SKM-1 treated with dmso at 0.1 percent for 144 hours (cell line): ENCODE data around the gene LRMDA.
"Not testable (repeated sequence)": the region's sequence is repeated elsewhere in the genome, so short reads cannot be mapped to it uniquely, and the experiment has no call there.

ENCODE experiments used
- DNase-seq: peaks from one replicate; lab custom pipeline; 2025; ENCODE audit not compliant: unreplicated experiment; lab: John Stamatoyannopoulos, UW

Gene LRMDA

DNA sequence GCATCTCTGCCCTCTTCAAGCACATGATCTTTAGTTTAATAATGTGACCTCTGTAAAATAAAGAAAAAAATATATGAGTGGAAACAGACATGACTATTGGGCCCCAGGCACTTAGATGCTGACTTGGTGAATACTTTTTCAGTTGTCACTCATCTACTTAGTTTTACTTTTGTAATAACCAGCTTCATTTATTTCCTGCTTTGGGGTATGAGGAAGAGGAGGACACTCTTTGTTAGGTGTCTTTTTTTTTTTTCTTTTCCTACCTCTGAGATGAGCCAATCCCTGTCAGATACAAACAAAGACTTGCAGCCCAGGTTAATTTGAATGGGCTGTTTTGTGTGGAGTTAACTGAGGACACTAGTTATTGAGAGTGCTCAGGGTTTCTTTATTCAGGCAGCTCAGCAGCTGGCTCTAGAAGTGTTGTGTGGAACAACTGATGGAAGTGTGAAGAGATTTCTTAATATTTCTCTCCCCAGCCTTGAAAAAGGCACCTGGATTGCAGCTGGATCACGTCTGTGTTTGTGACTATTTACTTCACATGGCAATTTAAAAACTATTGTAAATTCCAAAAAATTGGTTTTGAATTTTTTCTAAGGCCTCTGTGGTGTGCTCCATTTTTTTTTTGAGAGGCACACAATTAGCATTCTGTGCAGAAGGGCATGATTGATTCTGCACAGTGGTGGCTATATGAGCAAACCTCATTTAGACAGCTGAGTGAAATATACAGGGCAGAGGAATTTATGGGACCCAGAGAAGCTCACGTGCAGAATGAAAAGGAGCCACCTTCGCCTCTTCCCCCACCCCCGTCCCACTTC lies 333.8 kb downstream of the LRMDA start:
- DNase-seq, result no peak

DNA sequence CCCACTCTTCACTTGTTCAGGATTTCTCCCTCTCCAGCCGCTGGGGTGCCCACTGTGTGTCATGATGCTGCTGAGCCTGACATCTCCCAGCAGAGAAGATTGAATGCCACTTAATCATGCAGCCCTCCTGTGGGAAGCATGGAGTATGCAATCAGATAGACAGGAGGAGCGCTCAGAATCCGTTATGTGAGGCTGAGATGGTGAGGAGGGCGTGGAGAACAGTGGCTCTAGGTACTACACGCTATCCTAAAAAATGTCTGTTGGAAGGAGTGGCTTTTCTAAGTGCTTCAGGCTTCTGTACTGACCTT lies 334.3 kb downstream of the LRMDA start:
- no peak for DNase-seq

GRCh38 chr10:75766106-75766505 lies 334.7 kb downstream of the LRMDA start:
- no peak for DNase-seq

- DNase-seq, result not testable (repeated sequence)
These were observed 335.3 kb downstream of the LRMDA start for GRCh38 chr10:75766752-75767151.

DNA sequence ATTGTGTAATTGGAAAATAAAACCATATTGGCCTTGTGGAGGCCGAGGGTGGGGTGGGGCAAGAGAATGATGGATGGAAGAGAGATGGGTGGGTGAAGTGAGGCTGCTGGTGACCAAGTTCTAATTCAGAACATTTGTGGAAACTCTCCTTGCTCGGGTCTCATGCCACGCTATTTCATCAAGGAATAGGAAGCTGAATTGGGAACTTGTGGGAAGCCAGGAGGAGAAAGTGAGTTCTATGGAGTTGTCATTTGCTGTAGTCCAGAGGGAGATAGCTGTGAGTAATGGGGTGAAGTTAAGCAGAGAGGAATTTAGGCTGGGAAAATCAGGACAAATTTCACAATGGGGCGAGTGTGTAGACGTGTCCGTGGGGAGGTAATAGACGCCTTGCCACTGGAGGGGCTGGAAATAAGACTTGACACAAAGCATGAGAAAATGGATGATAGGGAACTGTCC lies 339.2 kb downstream of the LRMDA start:
- no peak for DNase-seq

DNA sequence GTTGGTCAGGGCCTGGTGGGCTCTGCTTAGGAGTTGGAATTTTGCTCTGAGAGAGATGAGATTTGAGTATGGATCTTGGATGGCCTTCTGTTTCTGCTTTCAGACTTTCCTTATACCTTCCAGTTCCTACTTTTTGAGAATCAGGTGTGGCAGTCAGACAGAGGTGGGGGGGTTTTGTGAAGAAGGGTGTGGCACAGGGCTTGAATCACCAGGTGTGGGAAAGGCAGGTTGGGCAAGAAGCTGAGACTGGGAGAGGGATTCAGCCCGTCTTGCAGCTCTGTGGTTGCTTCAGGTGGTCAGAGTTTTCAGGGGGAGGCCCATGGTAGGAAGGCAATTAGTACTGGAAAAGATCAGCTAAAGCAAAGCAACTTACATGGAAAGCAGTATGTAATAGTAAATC lies 340.2 kb downstream of the LRMDA start:
- no peak for DNase-seq

- DNase-seq, result peak; percentile 23
These were observed 340.9 kb downstream of the LRMDA start for GRCh38 chr10:75772153-75772887.

- DNase-seq, result no peak
These were observed 341.9 kb downstream of the LRMDA start for GRCh38 chr10:75773231-75773780.

DNA sequence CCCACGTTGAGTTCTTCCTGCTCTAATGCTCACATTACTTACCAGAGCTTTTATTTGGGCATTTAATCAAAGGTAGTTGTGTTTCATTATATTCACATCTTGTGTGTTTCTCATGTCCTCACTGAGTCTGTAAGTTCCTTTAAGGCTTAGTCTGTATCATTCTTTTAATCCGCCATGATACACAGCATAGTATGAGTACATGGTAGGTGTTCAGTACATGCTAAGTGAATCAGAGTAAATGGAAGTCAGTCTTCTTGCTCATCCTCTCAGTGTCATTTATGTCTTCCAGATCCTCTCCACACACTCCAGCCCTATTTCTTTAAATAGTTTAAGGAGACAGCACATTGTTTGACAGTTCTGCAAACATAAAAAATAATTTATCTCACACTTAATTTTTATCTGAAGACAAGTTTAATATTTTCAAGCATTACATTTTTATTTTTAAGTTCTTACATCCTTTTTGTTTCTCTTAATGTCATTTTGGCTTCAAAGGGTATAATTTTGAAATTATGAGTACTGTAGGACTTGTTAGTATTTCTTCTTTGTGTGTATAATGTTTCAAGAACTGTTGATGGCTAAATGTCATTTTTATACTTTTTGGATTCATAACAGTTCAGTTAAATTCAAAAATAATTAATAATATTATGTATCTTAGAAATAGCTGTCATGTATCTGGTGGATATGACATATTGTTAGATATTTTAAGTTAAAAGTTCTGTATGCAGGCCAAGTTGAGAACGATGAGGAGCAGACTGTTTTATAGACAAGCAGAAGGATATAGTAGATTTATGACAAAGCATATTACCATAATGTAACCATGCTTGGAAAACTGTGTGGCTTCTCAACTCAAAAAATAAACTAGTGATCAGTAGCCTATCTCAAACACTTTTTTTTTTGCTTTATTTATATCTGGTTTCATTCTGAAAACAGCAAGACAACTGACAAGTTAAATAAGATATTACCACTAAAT lies 342.7 kb downstream of the LRMDA start:
- DNase-seq, result no peak

- no peak for DNase-seq
These were observed 343.5 kb downstream of the LRMDA start for GRCh38 chr10:75774783-75775490.

DNA sequence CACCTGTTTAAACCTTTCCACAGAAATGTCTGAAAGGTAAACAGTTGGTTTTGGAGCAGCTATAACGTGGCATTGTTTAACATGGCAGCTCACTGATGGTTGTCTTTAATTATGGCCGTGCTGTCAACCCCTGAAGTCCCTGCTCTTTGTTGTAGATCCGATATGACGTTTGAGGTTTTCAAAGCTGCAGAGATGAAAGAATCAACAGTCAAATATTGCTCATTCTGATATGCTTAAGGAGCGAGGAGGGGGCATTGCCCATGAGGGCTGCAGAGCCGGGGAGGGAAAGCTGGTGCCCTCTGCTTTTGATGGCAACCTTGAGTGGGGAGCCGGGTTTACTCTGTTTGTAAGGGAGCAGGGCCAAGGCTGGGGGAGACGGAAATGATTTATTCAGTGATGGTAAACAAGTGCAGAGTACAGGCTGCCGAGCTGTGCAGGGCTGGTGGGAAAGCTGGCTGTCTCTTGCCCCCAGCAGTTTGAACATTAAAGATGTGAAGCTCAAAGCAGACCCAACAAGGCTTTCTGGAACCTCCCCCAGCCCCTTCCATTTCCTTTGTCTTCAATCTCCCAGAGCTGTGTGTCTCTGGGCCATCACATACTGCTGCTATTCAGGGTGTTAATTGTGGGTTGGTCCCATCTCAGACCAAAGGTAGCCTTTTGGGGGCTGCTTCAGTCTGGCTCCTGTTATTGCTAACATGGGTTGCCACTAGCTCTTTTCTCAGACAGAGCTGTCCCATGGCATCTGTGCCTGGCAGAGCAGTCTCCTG lies 345.5 kb downstream of the LRMDA start:
- DNase-seq, result no peak

DNA sequence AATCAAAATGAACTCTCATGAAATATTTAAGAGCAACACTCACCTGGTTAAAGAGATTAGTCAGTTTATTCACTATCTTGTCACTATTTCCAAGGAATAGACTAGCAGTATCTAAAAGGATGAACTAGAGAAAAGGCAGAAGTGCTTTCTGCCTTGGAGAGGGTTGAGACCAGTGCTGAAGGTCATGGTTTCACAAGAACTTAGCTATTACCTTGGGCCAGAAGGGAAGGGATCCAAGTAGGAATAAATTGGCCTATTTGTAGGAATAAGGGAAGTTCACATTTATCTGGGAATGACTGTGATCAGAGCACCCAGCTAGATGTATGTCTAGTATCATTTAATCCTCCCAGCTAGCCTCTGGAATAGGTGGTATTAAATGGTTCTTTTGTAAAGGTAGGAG lies 347.2 kb downstream of the LRMDA start:
- DNase-seq, result no peak

DNA sequence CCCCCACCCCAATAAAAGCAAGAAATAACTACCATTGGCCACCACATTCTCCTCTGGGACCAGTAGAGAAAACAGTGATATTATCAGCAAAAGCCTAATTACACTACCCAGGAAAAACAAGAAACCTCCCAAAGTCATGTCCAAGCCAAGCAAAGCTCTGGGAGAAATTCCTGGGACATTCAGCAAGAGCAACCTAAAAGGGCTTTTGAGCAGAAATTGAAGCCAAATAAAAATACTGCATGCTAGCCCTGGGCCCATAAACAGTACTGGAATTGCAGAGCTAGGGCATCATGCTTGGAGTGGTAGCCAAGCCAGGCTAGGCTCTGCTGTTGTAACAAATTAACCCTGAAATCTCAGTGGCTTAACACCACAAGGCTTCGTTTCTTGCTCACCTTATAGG lies 347.9 kb downstream of the LRMDA start:
- no peak for DNase-seq

GRCh38 chr10:75782463-75783248 lies 351.2 kb downstream of the LRMDA start:
- DNase-seq, result no peak

GRCh38 chr10:75788394-75789205 lies 357.2 kb downstream of the LRMDA start:
- no peak for DNase-seq

- DNase-seq, result no peak
These were observed 362.4 kb downstream of the LRMDA start for GRCh38 chr10:75793848-75794247.

DNA sequence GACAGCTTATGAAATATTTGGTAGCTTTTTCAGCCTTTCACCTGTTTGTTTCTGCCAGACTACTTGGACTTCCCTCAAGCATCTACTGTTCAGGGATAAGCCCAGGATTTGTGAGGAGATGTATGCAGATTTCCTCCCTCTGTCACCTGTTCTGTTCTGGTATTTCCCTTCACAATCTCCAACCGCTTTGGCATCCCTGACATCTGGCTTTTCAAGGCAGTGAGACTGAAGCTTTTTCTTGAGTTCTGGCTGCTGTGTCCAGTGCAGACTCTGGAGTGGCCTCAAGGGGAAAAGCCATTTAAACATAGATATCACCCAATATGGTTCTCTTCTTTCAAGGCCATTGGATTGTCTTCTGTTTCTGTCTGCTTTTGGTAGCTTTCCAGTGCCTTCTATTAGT lies 369.7 kb downstream of the LRMDA start:
- DNase-seq, result no peak

GRCh38 chr10:75801661-75802060 lies 370.2 kb downstream of the LRMDA start:
- DNase-seq, result no peak
